Stomach (tissue), 9 donors: ENCODE measurements around the gene NCAPG2. TPM values are rescaled to one million over a fixed set of nuclear protein-coding genes. Genes with fewer than 3 reads are reported as not detected.
A peak's percentile ranks its signal among the peaks of the same experiment; 100 is the strongest.

Source experiments
- DNase-seq, 2 donors: peaks; one replicate each; pipeline versions ENCODE4 v3.0.0 to v3.0.0-alpha.2; 2013 to 2019
- H3K27ac ChIP-seq, 5 donors: fragments of 200-600 bp in 4 of 5; sonication (generic) in 4 of 5; one replicate each; pipeline ENCODE4 v1.5.1; 2013 to 2019; ENCODE audit warnings: mild to moderate bottlenecking in 1 of 5, moderate library complexity in 1 of 5
- H3K27me3 ChIP-seq, 3 donors: fragments of 200-600 bp; sonication (generic); one replicate each; pipeline ENCODE4 v1.5.1; 2017 to 2019; ENCODE audit warnings: mixed run types in 1 of 3
- H3K36me3 ChIP-seq, 4 donors: fragments of 200-600 bp; sonication (generic); 1 replicate in 3 of 4; 2 replicates in 1 of 4; pipeline ENCODE4 v1.5.1; 2016 to 2019
- H3K4me1 ChIP-seq, 4 donors: fragments of 200-600 bp; sonication (generic); one replicate each; pipeline ENCODE4 v1.5.1; 2016 to 2019
- H3K4me3 ChIP-seq, 4 donors: fragments of 200-600 bp; sonication (generic) in 3 of 4; one replicate each; pipeline ENCODE4 v1.5.1; 2016 to 2019; ENCODE audit warnings: mild to moderate bottlenecking in 1 of 4
- H3K9me3 ChIP-seq, 4 donors: fragments of 200-600 bp; sonication (generic); one replicate each; pipeline ENCODE4 v1.5.1; 2016 to 2019
- CTCF ChIP-seq, 7 experiments: fragments of 450-650 bp in 4 of 7; fragments of 200-600 bp in 3 of 7; sonication (generic) in 3 of 7; IDR thresholded peaks; one replicate each; pipeline ENCODE4 v1.5.1; 2016 to 2019; ENCODE audit warnings: antibody characterized with exemption in 7 of 7, control low read depth in 2 of 7, mild to moderate bottlenecking in 1 of 7
- EP300 ChIP-seq: sonication (generic); formaldehyde crosslinking; IDR thresholded peaks from one replicate; pipeline ENCODE4 v1.6.1; 2017; ENCODE audit warnings: antibody characterized with exemption
- POLR2A ChIP-seq, 4 donors: fragments of 450-650 bp; IDR thresholded peaks; one replicate each; pipeline ENCODE4 v1.6.1; 2016; ENCODE audit warnings: antibody characterized with exemption in 4 of 4, control low read depth in 2 of 4, mild to moderate bottlenecking in 1 of 4, moderate library complexity in 1 of 4
- POLR2AphosphoS5 ChIP-seq, 3 donors: sonication (generic); formaldehyde crosslinking; IDR thresholded peaks; one replicate each; pipeline ENCODE4 v1.6.1; 2016; ENCODE audit warnings: antibody characterized with exemption in 3 of 3
- whole genome bisulfite sequencing, 5 donors: extraction: QIAGEN DNeasy Blood & Tissue Kit in 3 of 5; methylation state at CpG; one replicate each; pipeline versions ENCODE4 v1.1.5 to v1.1.7; 2013 to 2018; 5-methylcytosine and 5-hydroxymethylcytosine counted together
- intact Hi-C: fragments of 100-400 bp; cut with DNase I; formaldehyde crosslinking; loops from one replicate; pipeline ENCODE4 v1.15.1; 2023; ENCODE audit warnings: low total_unique reads
- polyA plus RNA-seq, 3 donors: library from polyadenylated mRNA; stranded (reverse); fragments of 200-250 nt; gene quantifications; one replicate each; pipeline ENCODE4 v1.2.3, GENCODE V29; 2013
- total RNA-seq, 5 donors: library from RNA; depleted of rRNA; stranded (reverse); fragments of >200 nt; gene quantifications; one replicate each; pipeline versions ENCODE4 v1.1.0 to v1.2.3, GENCODE V29; 2014 to 2016
- donor health status: healthy with polysubstance abuse.
- donor health status: Bipolar disorder and iron deficiency.
- donor health status: healthy.

NCAPG2 gene
- total and polyA plus RNA-seq, 8 donors: 2.6 to 24.2 (median 8.3) TPM

GRCh38 chr7:158695726-158696452 is 8.7 kb downstream of the NCAPG2 start:
- Histone ChIP-seq H3K36me3 (peaks cover 0 to 21% (median 4%) of the 10 kb centered on the region in 4 donors), H3K4me3 (no peak overlapping the region), H3K9me3 (no peaks in the 10 kb centered on the region), H3K27me3 (no peaks in the 10 kb centered on the region), H3K27ac (peak overlapping the region in 3 of 5 donors; percentile 19 to 31 (median 24)), H3K4me1 (peaks cover 5 to 14% (median 9%) of the 10 kb centered on the region in 4 donors)
- intact Hi-C loops: no loop called here
- TF ChIP-seq POLR2AphosphoS5 (IDR thresholded peaks at IDR 0.05) (peak in 1 of 3 donors; percentile 57), EP300 (no peak), CTCF (IDR thresholded peaks at IDR 0.05) (peak in 5 of 7 experiments; percentile 17 to 56 (median 54)), POLR2A (IDR thresholded peaks at IDR 0.05) (no peak)
- peak; percentile 49 to 83 for DNase-seq
- WGBS, 5 donors: 17 to 60% (median 56%) methylated on average over 5 to 10 of the region's 10 CpGs

- WGBS, 5 donors: 59 to 87% (median 64%) methylated on average over 3 of the region's 3 CpGs
- TF ChIP-seq EP300 (no peak), POLR2A (IDR thresholded peaks at IDR 0.05) (no peak), POLR2AphosphoS5 (IDR thresholded peaks at IDR 0.05) (no peak), CTCF (IDR thresholded peaks at IDR 0.05) (no peak)
- H3K36me3 ChIP-seq: peaks cover 0 to 25% (median 6%) of the 10 kb centered on the region in 4 donors
- no peak for DNase-seq
- no peaks in the 10 kb centered on the region for H3K27me3 ChIP-seq
- no peak overlapping the region for H3K27ac ChIP-seq
- intact Hi-C loops: no loop called here
- no peaks in the 10 kb centered on the region for H3K9me3 ChIP-seq
- H3K4me1 ChIP-seq: peaks cover 5 to 14% (median 9%) of the 10 kb centered on the region in 4 donors
- no peak overlapping the region for H3K4me3 ChIP-seq
Observed at GRCh38 chr7:158695056-158695455, 9.5 kb downstream of the NCAPG2 start.

GRCh38 chr7:158694650-158695049 is 10.0 kb downstream of the NCAPG2 start:
- DNase-seq: no peak
- Histone ChIP-seq H3K27me3 (no peaks in the 10 kb centered on the region), H3K4me3 (no peak overlapping the region), H3K9me3 (no peaks in the 10 kb centered on the region), H3K4me1 (peaks cover 5 to 14% (median 9%) of the 10 kb centered on the region in 4 donors), H3K36me3 (peaks cover 0 to 27% (median 7%) of the 10 kb centered on the region in 4 donors), H3K27ac (no peak overlapping the region)
- intact Hi-C loops: no loop called here
- TF ChIP-seq CTCF (IDR thresholded peaks at IDR 0.05) (no peak), POLR2AphosphoS5 (IDR thresholded peaks at IDR 0.05) (no peak), POLR2A (IDR thresholded peaks at IDR 0.05) (no peak), EP300 (no peak)
- 78 to 88% (median 83%) methylated on average over 6 of the region's 6 CpGs for WGBS, 5 donors

GRCh38 chr7:158689488-158689887 is 15.1 kb downstream of the NCAPG2 start:
- intact Hi-C loops: no loop called here
- 94 to 99% (median 96%) methylated on average over 2 of the region's 2 CpGs for WGBS, 5 donors
- Histone ChIP-seq H3K4me3 (no peak overlapping the region), H3K27me3 (no peaks in the 10 kb centered on the region), H3K9me3 (no peaks in the 10 kb centered on the region), H3K4me1 (no peaks in the 10 kb centered on the region), H3K36me3 (peaks cover 0 to 63% (median 42%) of the 10 kb centered on the region in 4 donors), H3K27ac (no peak overlapping the region)
- DNase-seq: peak in 1 of 2 donors; percentile 32
- TF ChIP-seq POLR2AphosphoS5 (IDR thresholded peaks at IDR 0.05) (no peak), POLR2A (IDR thresholded peaks at IDR 0.05) (no peak), EP300 (no peak), CTCF (IDR thresholded peaks at IDR 0.05) (no peak)
